Measurements from ENCODE around the gene SH3D19. TPM values are rescaled to one million over a fixed set of nuclear protein-coding genes. Genes with fewer than 3 reads are reported as not detected.
A peak's percentile ranks its signal among the peaks of the same experiment; 100 is the strongest.

Gene SH3D19
- total RNA-seq, 1 experiment from 2014 or later: not detected

- H2AFZ ChIP-seq (ENCODE audit: low read length): no peak overlapping the region
- H3K4me2 ChIP-seq (ENCODE audit: low read depth, low read length, poor library complexity, severe bottlenecking): no peak overlapping the region
- H3K4me3 ChIP-seq (ENCODE audit: low read length): no peak overlapping the region
- DNase-seq: no peak
- H3K9ac ChIP-seq (ENCODE audit: low read length): no peak overlapping the region
- no peaks in the 10 kb centered on the region for H3K9me2 ChIP-seq (replicated peaks; ENCODE audit: insufficient read depth, low read length)
- no peaks in the 10 kb centered on the region for H4K20me1 ChIP-seq (ENCODE audit: insufficient read depth, low read depth, low read length)
- no peaks in the 10 kb centered on the region for H3K79me2 ChIP-seq (ENCODE audit: low read length)
- H3K27me3 ChIP-seq (ENCODE audit: low read length): no peaks in the 10 kb centered on the region
- H3K36me3 ChIP-seq (ENCODE audit: insufficient read depth, low read length): no peaks in the 10 kb centered on the region
- no peaks in the 10 kb centered on the region for H3K4me1 ChIP-seq (ENCODE audit: low read length)
- no peaks in the 10 kb centered on the region for H3K9me3 ChIP-seq (ENCODE audit: low read length)
- no peak overlapping the region for H3K27ac ChIP-seq (ENCODE audit: low read length)
Observed at GRCh38 chr4:151297170-151297569, 28.2 kb downstream of the SH3D19 start.

- no peaks in the 10 kb centered on the region for H3K9me3 ChIP-seq (ENCODE audit: low read length)
- no peaks in the 10 kb centered on the region for H3K9me2 ChIP-seq (replicated peaks; ENCODE audit: insufficient read depth, low read length)
- no peak overlapping the region for H3K27ac ChIP-seq (ENCODE audit: low read length)
- no peaks in the 10 kb centered on the region for H3K27me3 ChIP-seq (ENCODE audit: low read length)
- H3K4me1 ChIP-seq (ENCODE audit: low read length): no peaks in the 10 kb centered on the region
- no peak overlapping the region for H3K4me2 ChIP-seq (ENCODE audit: low read depth, low read length, poor library complexity, severe bottlenecking)
- no peak overlapping the region for H3K9ac ChIP-seq (ENCODE audit: low read length)
- no peaks in the 10 kb centered on the region for H3K36me3 ChIP-seq (ENCODE audit: insufficient read depth, low read length)
- H3K4me3 ChIP-seq (ENCODE audit: low read length): no peak overlapping the region
- no peak overlapping the region for H2AFZ ChIP-seq (ENCODE audit: low read length)
- no peaks in the 10 kb centered on the region for H3K79me2 ChIP-seq (ENCODE audit: low read length)
- no peak for DNase-seq
- H4K20me1 ChIP-seq (ENCODE audit: insufficient read depth, low read depth, low read length): no peaks in the 10 kb centered on the region
Observed at GRCh38 chr4:151296227-151296626, 29.2 kb downstream of the SH3D19 start.

GRCh38 chr4:151294833-151295496 is 30.4 kb downstream of the SH3D19 start:
- Histone ChIP-seq H3K9me2 (replicated peaks; ENCODE audit: insufficient read depth, low read length) (no peaks in the 10 kb centered on the region), H3K4me3 (ENCODE audit: low read length) (no peak overlapping the region), H3K9ac (ENCODE audit: low read length) (no peak overlapping the region), H3K27ac (ENCODE audit: low read length) (no peak overlapping the region), H3K36me3 (ENCODE audit: insufficient read depth, low read length) (no peaks in the 10 kb centered on the region), H3K79me2 (ENCODE audit: low read length) (no peaks in the 10 kb centered on the region), H4K20me1 (ENCODE audit: insufficient read depth, low read depth, low read length) (no peaks in the 10 kb centered on the region), H3K27me3 (ENCODE audit: low read length) (no peaks in the 10 kb centered on the region), H3K9me3 (ENCODE audit: low read length) (no peaks in the 10 kb centered on the region), H3K4me1 (ENCODE audit: low read length) (no peaks in the 10 kb centered on the region), H2AFZ (ENCODE audit: low read length) (no peak overlapping the region), H3K4me2 (ENCODE audit: low read depth, low read length, poor library complexity, severe bottlenecking) (no peak overlapping the region)
- no peak for DNase-seq

- Histone ChIP-seq H3K79me2 (ENCODE audit: low read length) (no peaks in the 10 kb centered on the region), H3K9me3 (ENCODE audit: low read length) (no peaks in the 10 kb centered on the region), H3K36me3 (ENCODE audit: insufficient read depth, low read length) (no peaks in the 10 kb centered on the region), H3K4me2 (ENCODE audit: low read depth, low read length, poor library complexity, severe bottlenecking) (no peak overlapping the region), H3K4me3 (ENCODE audit: low read length) (no peak overlapping the region), H3K27ac (ENCODE audit: low read length) (no peak overlapping the region), H2AFZ (ENCODE audit: low read length) (no peak overlapping the region), H3K9ac (ENCODE audit: low read length) (no peak overlapping the region), H3K4me1 (ENCODE audit: low read length) (no peaks in the 10 kb centered on the region), H4K20me1 (ENCODE audit: insufficient read depth, low read depth, low read length) (no peaks in the 10 kb centered on the region), H3K27me3 (ENCODE audit: low read length) (no peaks in the 10 kb centered on the region), H3K9me2 (replicated peaks; ENCODE audit: insufficient read depth, low read length) (no peaks in the 10 kb centered on the region)
- no peak for DNase-seq
Observed at GRCh38 chr4:151292038-151292437, 33.4 kb downstream of the SH3D19 start.

- H2AFZ ChIP-seq (ENCODE audit: low read length): no peak overlapping the region
- no peaks in the 10 kb centered on the region for H4K20me1 ChIP-seq (ENCODE audit: insufficient read depth, low read depth, low read length)
- no peaks in the 10 kb centered on the region for H3K4me1 ChIP-seq (ENCODE audit: low read length)
- DNase-seq: no peak
- H3K4me3 ChIP-seq (ENCODE audit: low read length): no peak overlapping the region
- H3K27me3 ChIP-seq (ENCODE audit: low read length): no peaks in the 10 kb centered on the region
- H3K27ac ChIP-seq (ENCODE audit: low read length): no peak overlapping the region
- no peaks in the 10 kb centered on the region for H3K9me2 ChIP-seq (replicated peaks; ENCODE audit: insufficient read depth, low read length)
- no peak overlapping the region for H3K4me2 ChIP-seq (ENCODE audit: low read depth, low read length, poor library complexity, severe bottlenecking)
- H3K79me2 ChIP-seq (ENCODE audit: low read length): no peaks in the 10 kb centered on the region
- no peak overlapping the region for H3K9ac ChIP-seq (ENCODE audit: low read length)
- no peaks in the 10 kb centered on the region for H3K36me3 ChIP-seq (ENCODE audit: insufficient read depth, low read length)
- H3K9me3 ChIP-seq (ENCODE audit: low read length): no peaks in the 10 kb centered on the region
Observed at GRCh38 chr4:151291485-151291884, 33.9 kb downstream of the SH3D19 start.

- H3K27me3 ChIP-seq (ENCODE audit: low read length): no peaks in the 10 kb centered on the region
- H3K36me3 ChIP-seq (ENCODE audit: insufficient read depth, low read length): no peaks in the 10 kb centered on the region
- H4K20me1 ChIP-seq (ENCODE audit: insufficient read depth, low read depth, low read length): no peaks in the 10 kb centered on the region
- DNase-seq: no peak
- H3K9me3 ChIP-seq (ENCODE audit: low read length): peaks cover 8% of the 10 kb centered on the region; the same call in 1 of the 2 replicates
- H3K27ac ChIP-seq (ENCODE audit: low read length): no peak overlapping the region
- H3K9me2 ChIP-seq (replicated peaks; ENCODE audit: insufficient read depth, low read length): no peaks in the 10 kb centered on the region
- H2AFZ ChIP-seq (ENCODE audit: low read length): no peak overlapping the region
- no peaks in the 10 kb centered on the region for H3K79me2 ChIP-seq (ENCODE audit: low read length)
- H3K4me3 ChIP-seq (ENCODE audit: low read length): no peak overlapping the region
- no peaks in the 10 kb centered on the region for H3K4me1 ChIP-seq (ENCODE audit: low read length)
- no peak overlapping the region for H3K9ac ChIP-seq (ENCODE audit: low read length)
- no peak overlapping the region for H3K4me2 ChIP-seq (ENCODE audit: low read depth, low read length, poor library complexity, severe bottlenecking)
Observed at GRCh38 chr4:151287409-151287808, 38.0 kb downstream of the SH3D19 start.

- no peak overlapping the region for H2AFZ ChIP-seq (ENCODE audit: low read length)
- H4K20me1 ChIP-seq (ENCODE audit: insufficient read depth, low read depth, low read length): no peaks in the 10 kb centered on the region
- H3K9ac ChIP-seq (ENCODE audit: low read length): no peak overlapping the region
- no peaks in the 10 kb centered on the region for H3K79me2 ChIP-seq (ENCODE audit: low read length)
- no peak overlapping the region for H3K27ac ChIP-seq (ENCODE audit: low read length)
- H3K4me1 ChIP-seq (ENCODE audit: low read length): no peaks in the 10 kb centered on the region
- no peaks in the 10 kb centered on the region for H3K36me3 ChIP-seq (ENCODE audit: insufficient read depth, low read length)
- H3K9me2 ChIP-seq (replicated peaks; ENCODE audit: insufficient read depth, low read length): no peaks in the 10 kb centered on the region
- DNase-seq: no peak
- peaks cover 8% of the 10 kb centered on the region; the same call in 1 of the 2 replicates for H3K9me3 ChIP-seq (ENCODE audit: low read length)
- no peak overlapping the region for H3K4me2 ChIP-seq (ENCODE audit: low read depth, low read length, poor library complexity, severe bottlenecking)
- H3K27me3 ChIP-seq (ENCODE audit: low read length): no peaks in the 10 kb centered on the region
- no peak overlapping the region for H3K4me3 ChIP-seq (ENCODE audit: low read length)
Observed at GRCh38 chr4:151284534-151285245, 40.7 kb downstream of the SH3D19 start.

GRCh38 chr4:151276787-151277562 is 48.4 kb downstream of the SH3D19 start, which contains the start of gene PRSS48:
TSS of gene PRSS48 (plus strand) at chr4:151277161. CDS start at chr4:151277173, 12 bp downstream.
- Histone ChIP-seq H3K4me3 (ENCODE audit: low read length) (no peak within 1 kb of the TSS), H3K9ac (ENCODE audit: low read length) (no peak within 1 kb of the TSS), H4K20me1 (ENCODE audit: insufficient read depth, low read depth, low read length) (no peaks in the 10 kb centered on the region), H3K4me2 (ENCODE audit: low read depth, low read length, poor library complexity, severe bottlenecking) (no peak within 1 kb of the TSS), H3K9me2 (replicated peaks; ENCODE audit: insufficient read depth, low read length) (no peaks in the 10 kb centered on the region), H3K4me1 (ENCODE audit: low read length) (no peaks in the 10 kb centered on the region), H3K9me3 (ENCODE audit: low read length) (no peaks in the 10 kb centered on the region), H2AFZ (ENCODE audit: low read length) (no peak within 1 kb of the TSS), H3K36me3 (ENCODE audit: insufficient read depth, low read length) (no peaks in the 10 kb centered on the region), H3K27me3 (ENCODE audit: low read length) (no peaks in the 10 kb centered on the region), H3K79me2 (ENCODE audit: low read length) (no peaks in the 10 kb centered on the region), H3K27ac (ENCODE audit: low read length) (no peak within 1 kb of the TSS)
- peak; percentile 88 for DNase-seq

All from Karpas-422 (cell line).